EL (cell line): Measurements from ENCODE around the gene ETV1.
A peak's percentile ranks its signal among the peaks of the same experiment; 100 is the strongest.

Experiments
- DNase-seq: peaks from one replicate; pipeline ENCODE4 v3.0.0-alpha.2; 2016

Gene ETV1

DNA sequence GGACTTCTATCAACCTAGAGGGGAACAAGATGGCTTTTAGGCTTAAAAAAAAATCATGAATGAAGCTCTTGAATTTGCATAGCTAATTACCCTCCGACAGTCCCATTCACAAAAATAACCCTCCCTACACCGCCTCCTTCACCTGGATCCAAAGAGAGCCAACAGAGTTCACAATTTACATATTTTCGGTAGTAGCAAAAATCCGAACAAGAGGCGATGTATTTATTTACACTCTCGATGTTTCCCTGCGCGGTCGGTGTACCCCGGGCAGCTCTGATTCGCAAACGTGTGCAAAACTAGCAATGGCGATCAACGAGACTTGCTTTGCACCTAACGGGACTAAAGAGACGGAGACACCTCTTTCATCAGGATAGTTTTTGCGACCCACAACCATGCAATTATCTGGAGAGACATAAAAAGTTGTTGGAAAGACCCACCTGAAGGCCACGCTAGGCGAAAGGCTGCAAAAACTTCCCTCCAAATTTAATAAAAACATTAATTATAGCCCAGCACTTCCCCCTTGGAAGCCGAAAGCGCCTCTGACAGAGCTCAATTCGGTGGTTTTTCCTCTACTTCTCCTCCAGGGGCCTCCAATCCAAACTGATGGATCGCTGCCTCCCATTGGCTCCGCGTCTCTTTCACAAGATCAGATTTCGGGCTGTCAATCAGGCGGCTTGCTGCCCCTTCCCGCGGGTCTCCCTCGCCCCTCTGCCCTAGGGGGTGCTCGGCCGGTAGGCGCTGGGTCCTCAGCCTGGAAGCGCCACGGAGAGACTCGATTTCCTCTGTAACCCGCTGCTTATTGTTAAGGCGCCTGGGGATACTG lies at the start of gene ETV1:
ETV1 (minus strand) TSS at position 541 of the 823 bp plus-strand sequence. CDS start 614 bp downstream, outside the sequence.
- peak; percentile 56 for DNase-seq

DNA sequence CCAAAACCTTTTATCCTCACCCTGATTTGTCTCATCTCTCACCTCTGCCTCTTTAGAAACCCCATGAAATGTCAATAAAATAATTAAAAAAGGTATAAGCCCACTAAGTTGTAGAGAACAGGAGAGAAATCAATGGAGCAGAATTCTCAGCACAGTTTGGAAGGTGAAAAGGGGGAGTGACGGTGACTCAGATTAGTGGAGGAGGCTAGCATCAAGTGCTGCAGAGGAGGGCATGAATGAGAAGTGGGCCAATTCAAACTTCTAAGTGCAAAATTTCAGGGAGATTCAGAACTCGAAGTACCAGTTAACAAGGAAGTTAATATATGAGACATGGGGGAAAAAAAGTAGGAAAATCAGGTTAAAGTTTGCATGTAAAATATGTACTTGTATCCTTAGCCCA lies 34.9 kb upstream of the ETV1 start:
- DNase-seq, result no peak

- DNase-seq, result no peak
These were observed 34.4 kb upstream of the ETV1 start for GRCh38 chr7:14023838-14024237.

DNA sequence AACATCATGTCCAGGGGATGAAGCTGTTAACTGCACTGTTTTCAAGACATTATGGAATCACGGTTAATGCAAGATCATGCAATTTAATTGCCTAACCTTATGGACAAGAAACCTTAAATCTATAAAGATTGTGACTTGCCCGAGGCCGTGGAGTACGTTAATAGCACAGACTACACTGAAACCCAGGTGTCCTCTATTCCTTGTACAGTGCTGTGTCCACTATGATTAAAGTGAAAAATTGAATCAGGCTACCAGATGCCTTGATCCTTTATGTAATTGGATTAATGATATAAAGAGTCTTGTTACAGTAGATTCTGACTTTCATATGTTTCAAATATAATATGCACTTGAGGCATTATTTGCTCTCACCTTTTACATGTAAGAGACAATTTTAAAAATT lies 33.9 kb upstream of the ETV1 start:
- no peak for DNase-seq

DNA sequence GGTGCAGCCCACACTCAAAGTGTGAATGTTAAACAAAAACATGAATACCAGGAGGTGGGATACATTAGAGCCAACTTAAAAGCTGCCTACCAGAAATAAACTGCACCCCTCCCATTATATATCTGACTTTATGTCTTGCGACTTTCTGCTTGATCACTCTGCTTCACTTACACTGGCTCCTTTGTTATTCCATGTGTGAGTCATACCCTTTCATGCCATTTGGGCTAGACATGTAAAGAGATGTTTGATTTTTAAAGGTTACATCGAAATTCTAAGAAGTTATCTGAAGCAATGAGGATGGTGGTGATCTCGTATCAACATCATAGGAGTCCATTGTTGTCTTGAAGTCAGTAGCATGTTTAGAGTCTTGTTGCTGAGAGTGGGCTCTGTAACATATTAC lies 31.6 kb upstream of the ETV1 start:
- DNase-seq, result no peak

DNA sequence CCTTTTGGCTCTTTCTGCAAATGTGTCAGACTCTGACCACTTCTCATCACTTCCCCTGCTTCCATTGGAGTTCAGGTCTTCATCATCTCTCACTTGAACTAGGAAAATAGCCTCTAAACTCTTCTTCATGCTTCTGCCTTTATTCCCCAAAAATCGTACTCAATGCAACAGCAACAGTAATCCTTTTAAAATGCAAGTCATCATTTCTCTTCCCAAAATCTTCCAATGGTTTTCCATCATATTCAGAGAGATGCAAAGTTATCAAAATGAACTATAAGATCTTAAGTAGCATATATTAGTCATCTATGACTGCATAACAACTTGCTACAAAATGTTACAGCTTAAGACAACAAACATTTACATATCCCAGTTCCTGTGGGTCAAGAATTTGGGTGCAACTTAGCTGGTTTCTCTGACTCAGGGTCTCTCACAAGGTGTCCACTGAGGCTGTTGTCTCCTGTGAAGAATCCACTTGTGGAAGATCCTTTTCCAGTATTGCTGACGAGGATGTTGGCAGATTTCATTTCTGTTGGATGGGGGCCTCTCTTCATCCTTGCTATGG lies 31.0 kb upstream of the ETV1 start:
- no peak for DNase-seq

GRCh38 chr7:14018751-14019150 lies 29.3 kb upstream of the ETV1 start:
- DNase-seq, result no peak

DNA sequence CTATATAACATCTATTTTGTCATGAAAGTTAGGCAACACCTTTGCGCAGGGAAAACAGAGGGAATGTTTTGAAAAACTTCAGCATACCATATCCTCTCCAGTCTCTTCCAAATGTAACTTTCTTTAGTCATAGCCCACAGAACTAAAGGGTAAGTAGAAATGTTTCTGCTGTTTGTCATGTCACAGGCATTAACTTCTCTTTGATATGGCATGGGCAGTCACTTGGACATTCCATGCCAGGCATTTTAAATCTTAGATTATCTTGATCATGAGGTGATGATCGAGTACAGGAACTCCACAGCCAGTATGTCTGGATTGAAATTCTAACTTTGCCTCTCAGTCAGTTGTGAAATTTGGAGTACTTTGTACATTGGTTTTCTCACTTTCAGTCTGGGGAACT lies 27.5 kb upstream of the ETV1 start:
- DNase-seq, result no peak

- no peak for DNase-seq
These were observed 24.4 kb upstream of the ETV1 start for GRCh38 chr7:14013898-14014297.

- DNase-seq, result no peak
These were observed 20.3 kb upstream of the ETV1 start for GRCh38 chr7:14009453-14010418.

DNA sequence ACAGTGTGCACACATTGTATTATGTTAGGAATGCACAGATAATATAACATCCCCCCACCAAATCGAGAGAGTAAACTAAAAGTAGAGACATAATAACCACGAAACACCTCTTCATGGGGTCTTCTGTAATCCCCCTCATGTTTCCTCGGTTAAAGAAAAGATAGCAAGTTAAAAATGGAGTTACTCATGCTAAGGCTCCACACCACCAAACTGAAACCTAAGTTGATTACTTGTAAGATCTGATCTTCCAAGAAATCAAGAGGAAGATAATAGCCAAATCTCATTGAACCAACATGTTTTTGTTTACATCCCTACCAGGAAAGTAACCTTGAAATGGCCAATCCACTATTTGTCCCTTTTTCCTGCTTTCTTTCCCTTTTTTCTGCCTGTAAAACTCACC lies 11.7 kb upstream of the ETV1 start:
- DNase-seq, result no peak

GRCh38 chr7:14000247-14000646 lies 10.8 kb upstream of the ETV1 start:
- DNase-seq, result no peak

GRCh38 chr7:13998866-13999265 lies 9.4 kb upstream of the ETV1 start:
- no peak for DNase-seq

- no peak for DNase-seq
These were observed 3.1 kb upstream of the ETV1 start for GRCh38 chr7:13992596-13992964.

- DNase-seq, result peak; percentile 2
These were observed 2.5 kb upstream of the ETV1 start for GRCh38 chr7:13991791-13992595.

DNA sequence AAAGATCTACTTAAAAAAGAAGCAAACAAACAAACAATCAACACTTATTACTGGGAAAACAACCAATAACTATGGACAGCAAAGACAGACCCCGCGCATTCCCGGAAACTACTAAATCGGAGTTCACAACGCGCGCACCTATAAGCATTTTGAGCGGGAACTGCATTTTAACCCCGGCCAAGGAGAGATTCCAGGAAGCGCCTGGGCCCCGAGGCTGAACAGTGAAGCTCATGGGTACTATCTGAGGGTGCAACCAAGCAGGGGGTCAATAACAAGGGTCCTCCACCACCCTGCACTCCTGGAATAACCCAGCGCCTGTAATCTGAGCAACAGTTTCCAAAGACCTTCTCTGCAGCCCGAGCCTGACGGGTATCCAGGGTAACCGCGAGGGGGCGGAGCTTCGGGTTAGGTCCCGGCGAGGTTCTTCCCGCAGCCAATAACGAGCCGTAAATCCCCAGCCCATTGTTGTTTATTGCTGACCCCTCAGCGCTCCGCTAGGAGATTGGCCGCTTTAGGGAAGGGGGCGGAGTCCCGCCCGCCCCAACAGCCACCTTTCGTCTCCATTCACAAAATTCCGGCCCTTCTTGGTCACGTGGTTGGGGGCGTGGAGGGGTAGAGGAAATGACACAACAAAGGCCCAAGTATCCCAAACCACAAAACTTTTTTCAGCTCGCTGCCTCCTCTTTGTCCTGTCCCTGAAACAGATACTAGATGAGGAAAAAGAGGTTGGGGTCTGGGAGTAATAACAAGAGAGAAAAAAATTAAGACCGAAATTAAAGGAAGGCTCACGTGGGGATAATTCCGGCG lies 1.7 kb upstream of the ETV1 start:
- peak; percentile 98 for DNase-seq

GRCh38 chr7:13990319-13990983 lies 985 bp upstream of the ETV1 start:
- peak; percentile 38 for DNase-seq

DNA sequence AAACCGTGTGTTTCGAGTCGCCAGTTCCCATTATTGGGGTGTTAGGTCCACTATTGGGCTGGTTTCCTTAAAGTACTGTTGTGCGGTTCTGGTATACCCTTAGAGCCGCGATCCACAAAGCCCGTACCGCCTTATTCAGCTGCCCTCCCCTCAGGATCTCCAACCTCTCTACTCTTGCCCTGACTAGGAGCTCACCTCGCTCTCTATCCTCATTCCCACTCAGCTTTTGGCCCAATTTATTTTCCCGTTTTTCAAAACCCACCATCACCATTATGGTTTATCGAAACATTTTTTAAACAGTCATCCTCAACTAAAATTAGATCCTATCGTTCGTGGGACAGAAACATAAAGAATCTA lies 461 bp upstream of the ETV1 start:
- no peak for DNase-seq

- DNase-seq, result peak; percentile 4
These were observed 738 bp downstream of the ETV1 start for GRCh38 chr7:13988731-13989125.

- DNase-seq, result no peak
These were observed 1.4 kb downstream of the ETV1 start for GRCh38 chr7:13988065-13988464.

DNA sequence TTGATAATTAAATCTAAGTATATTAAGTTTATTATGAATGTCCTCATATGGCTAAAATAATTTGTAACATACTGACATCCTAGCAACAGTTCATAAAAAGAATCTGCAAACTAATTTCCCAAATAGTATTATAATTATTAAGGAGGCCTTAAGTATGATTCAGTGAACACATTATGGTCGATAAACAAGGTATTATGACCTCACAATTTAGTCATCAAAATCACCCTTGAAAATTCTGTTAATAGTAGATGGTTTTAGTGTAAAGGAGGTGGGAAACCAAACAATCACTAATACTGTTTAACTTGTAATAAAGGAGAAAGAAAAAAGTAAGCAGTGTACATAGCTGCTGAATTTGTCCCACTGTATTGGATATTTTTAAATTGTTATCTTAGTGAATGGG lies 2.1 kb downstream of the ETV1 start:
- no peak for DNase-seq
